22Rv1 (cell line): ENCODE results near the gene PPM1F.

Source experiments
- H3K27ac ChIP-seq: fragments of 450-650 bp; 2 replicates; pipeline ENCODE4 v1.5.1; 2017
- CTCF ChIP-seq: fragments of 450-650 bp; IDR thresholded peaks from 2 replicates; pipeline ENCODE4 v1.5.1; 2017; ENCODE audit warnings: mild to moderate bottlenecking
- ZFX ChIP-seq: fragments of 450-650 bp; IDR thresholded peaks from 2 replicates; pipeline ENCODE4 v1.6.1; 2017; ENCODE audit warnings: antibody characterized with exemption, borderline replicate concordance

The PPM1F gene

GRCh38 chr22:21959274-21960074 is 6.8 kb upstream of the PPM1F start:
- H3K27ac ChIP-seq = no peak overlapping the region
- TF ChIP-seq ZFX (no peak), CTCF (no peak)

GRCh38 chr22:21958360-21959273 is 6.0 kb upstream of the PPM1F start:
- TF ChIP-seq CTCF = no peak
- no peak for TF ChIP-seq ZFX
- H3K27ac ChIP-seq = no peak overlapping the region

- no peak for TF ChIP-seq ZFX
- no peak for TF ChIP-seq CTCF
- H3K27ac ChIP-seq = no peak overlapping the region
These were observed 650 bp downstream of the PPM1F start for GRCh38 chr22:21951931-21952465.

GRCh38 chr22:21951062-21951461 is 1.6 kb downstream of the PPM1F start:
- no peak overlapping the region for H3K27ac ChIP-seq
- TF ChIP-seq CTCF (no peak), ZFX (no peak)

GRCh38 chr22:21949948-21950347 is 2.7 kb downstream of the PPM1F start:
- TF ChIP-seq ZFX = no peak
- no peak for TF ChIP-seq CTCF
- H3K27ac ChIP-seq = no peak overlapping the region

GRCh38 chr22:21949569-21949918 is 3.1 kb downstream of the PPM1F start:
- TF ChIP-seq ZFX = no peak
- no peak for TF ChIP-seq CTCF
- no peak overlapping the region for H3K27ac ChIP-seq
